Left lung (tissue), 10 donors: ENCODE measurements around the gene ARHGAP18. TPM values are rescaled to one million over a fixed set of nuclear protein-coding genes. Genes with fewer than 3 reads are reported as not detected.

Source experiments
- ATAC-seq: fragments of 200-7000 bp; cut with Tn5 transposase; one replicate; pipeline ENCODE4 v1.9.1; 2020; ENCODE audit warnings: moderate library complexity
- DNase-seq, 4 donors: peaks; one replicate each; pipeline ENCODE4 v3.0.0-alpha.2; 2013 to 2020
- H3K27ac ChIP-seq, 2 donors: fragments of 200-600 bp; sonication (generic) in 1 of 2; one replicate each; pipeline versions ENCODE4 v1.5.0 to v1.8.0; 2020 to 2021
- H3K27me3 ChIP-seq, 2 donors: fragments of 200-600 bp; sonication (generic) in 1 of 2; one replicate each; pipeline versions ENCODE4 v1.5.0 to v1.8.0; 2020 to 2021
- H3K36me3 ChIP-seq, 2 donors: fragments of 200-600 bp; sonication (generic) in 1 of 2; one replicate each; pipeline versions ENCODE4 v1.5.0 to v1.8.0; 2020 to 2021
- H3K4me1 ChIP-seq, 2 donors: fragments of 200-600 bp; one replicate each; pipeline ENCODE4 v1.8.0; 2021
- H3K4me3 ChIP-seq, 2 donors: fragments of 200-600 bp; sonication (generic) in 1 of 2; one replicate each; pipeline versions ENCODE4 v1.5.0 to v1.8.0; 2020 to 2021; ENCODE audit warnings: mild to moderate bottlenecking in 1 of 2
- H3K9me3 ChIP-seq, 2 donors: fragments of 200-600 bp; sonication (generic) in 1 of 2; one replicate each; pipeline versions ENCODE4 v1.5.0 to v1.8.0; 2020 to 2021
- intact Hi-C, 2 donors: fragments of 100-400 bp; cut with DNase I; formaldehyde crosslinking; loops; one replicate each; pipeline versions ENCODE4 v1.11.2 to v1.14.2; 2022
- polyA plus RNA-seq, 6 donors: library from polyadenylated mRNA; unstranded; fragments of 120-200 nt; gene quantifications; one replicate each; pipeline ENCODE4 v1.2.1, GENCODE V29; 2013; ENCODE audit not compliant: insufficient read length in 6 of 6
- total RNA-seq, 2 donors: library from RNA; stranded (reverse); fragmentation: NEBNext Ultra II Directional; extraction: Animal tissue kit (Norgen Biotek cat#: 25700); gene quantifications; one replicate each; pipeline ENCODE4 v1.2.1, GENCODE V29; 2021
- TF ChIP-seq, protein P1 (sequence below), 2 donors: fragments of 200-600 bp; sonication (generic) in 1 of 2; IDR thresholded peaks; one replicate each; pipeline versions ENCODE4 v1.5.0 to v1.8.0; 2021; ENCODE audit warnings: antibody characterized with exemption in 2 of 2
- donor health status: DM: no; HTN: yes; CAD: no.
- donor health status: DM: no; HTN: no; CAD: no.

ARHGAP18 gene
- total and polyA plus RNA-seq, 8 donors = 46.0 to 76.4 (median 67.9) TPM

- peak; percentile 95 for ATAC-seq
Measured at GRCh38 chr6:129683601-129684322, 26.2 kb downstream of the ARHGAP18 start.

GRCh38 chr6:129681913-129682205, 28.1 kb downstream of the ARHGAP18 start:
- Histone ChIP-seq H3K36me3 (no peaks in the 10 kb centered on the region), H3K9me3 (no peaks in the 10 kb centered on the region), H3K27me3 (no peaks in the 10 kb centered on the region), H3K27ac (peak overlapping the region; percentile 13 to 87), H3K4me3 (no peak overlapping the region), H3K4me1 (peaks cover 46 to 95% of the 10 kb centered on the region in 2 donors)
- DNase-seq (no peak), ATAC-seq (no peak)
- intact Hi-C loops = no loop called here
- TF ChIP-seq, protein P1, sequence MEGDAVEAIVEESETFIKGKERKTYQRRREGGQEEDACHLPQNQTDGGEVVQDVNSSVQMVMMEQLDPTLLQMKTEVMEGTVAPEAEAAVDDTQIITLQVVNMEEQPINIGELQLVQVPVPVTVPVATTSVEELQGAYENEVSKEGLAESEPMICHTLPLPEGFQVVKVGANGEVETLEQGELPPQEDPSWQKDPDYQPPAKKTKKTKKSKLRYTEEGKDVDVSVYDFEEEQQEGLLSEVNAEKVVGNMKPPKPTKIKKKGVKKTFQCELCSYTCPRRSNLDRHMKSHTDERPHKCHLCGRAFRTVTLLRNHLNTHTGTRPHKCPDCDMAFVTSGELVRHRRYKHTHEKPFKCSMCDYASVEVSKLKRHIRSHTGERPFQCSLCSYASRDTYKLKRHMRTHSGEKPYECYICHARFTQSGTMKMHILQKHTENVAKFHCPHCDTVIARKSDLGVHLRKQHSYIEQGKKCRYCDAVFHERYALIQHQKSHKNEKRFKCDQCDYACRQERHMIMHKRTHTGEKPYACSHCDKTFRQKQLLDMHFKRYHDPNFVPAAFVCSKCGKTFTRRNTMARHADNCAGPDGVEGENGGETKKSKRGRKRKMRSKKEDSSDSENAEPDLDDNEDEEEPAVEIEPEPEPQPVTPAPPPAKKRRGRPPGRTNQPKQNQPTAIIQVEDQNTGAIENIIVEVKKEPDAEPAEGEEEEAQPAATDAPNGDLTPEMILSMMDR (IDR thresholded peaks at IDR 0.05) = no peak

More at GRCh38 chr6:129683601-129684322, 26.2 kb downstream of the ARHGAP18 start:
- no peaks in the 10 kb centered on the region for H3K27me3 ChIP-seq
- intact Hi-C loops = no loop called here
- H3K4me1 ChIP-seq = peaks cover 33 to 97% of the 10 kb centered on the region in 2 donors
- TF ChIP-seq, protein P1 (IDR thresholded peaks at IDR 0.05) = no peak
- H3K9me3 ChIP-seq = no peaks in the 10 kb centered on the region
- H3K4me3 ChIP-seq = no peak overlapping the region
- DNase-seq = peak in 3 of 4 donors; percentile 35 to 87 (median 84)
- peak overlapping the region; percentile 87 to 91 for H3K27ac ChIP-seq
- no peaks in the 10 kb centered on the region for H3K36me3 ChIP-seq

DNA sequence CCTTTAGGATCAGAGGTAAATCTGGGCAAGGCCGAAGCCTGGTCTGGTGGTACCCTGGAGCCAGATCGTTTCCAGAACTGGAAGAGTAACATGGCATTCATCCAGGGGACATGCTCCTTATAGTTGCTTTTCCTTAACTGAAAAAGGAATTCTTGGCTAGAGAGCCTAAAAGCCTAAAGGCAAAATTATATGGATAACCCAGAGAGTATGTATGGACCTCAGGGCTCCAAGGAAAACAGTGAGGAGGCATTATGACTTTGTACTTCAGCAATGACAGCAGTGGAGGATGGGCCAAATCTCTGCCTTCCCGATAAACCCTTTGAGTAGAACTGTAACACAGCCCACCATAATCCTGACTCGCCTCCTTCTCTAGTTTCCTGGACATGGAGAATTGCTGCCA, 29.3 kb downstream of the ARHGAP18 start:
- Histone ChIP-seq H3K9me3 (no peaks in the 10 kb centered on the region), H3K36me3 (no peaks in the 10 kb centered on the region), H3K27me3 (no peaks in the 10 kb centered on the region), H3K4me1 (peaks cover 46 to 83% of the 10 kb centered on the region in 2 donors), H3K4me3 (no peak overlapping the region), H3K27ac (peak overlapping the region; percentile 43 to 71)
- no peak for ATAC-seq
- DNase-seq = no peak
- TF ChIP-seq, protein P1 (IDR thresholded peaks at IDR 0.05) = no peak
- intact Hi-C loops = no loop called here

- peaks cover 43 to 77% of the 10 kb centered on the region in 2 donors for H3K4me1 ChIP-seq
- H3K4me3 ChIP-seq = no peak overlapping the region
- ATAC-seq = no peak
- no peak for DNase-seq
- H3K36me3 ChIP-seq = no peaks in the 10 kb centered on the region
- intact Hi-C loops = no loop called here
- no peaks in the 10 kb centered on the region for H3K9me3 ChIP-seq
- peak overlapping the region; percentile 2 to 71 for H3K27ac ChIP-seq
- no peaks in the 10 kb centered on the region for H3K27me3 ChIP-seq
- TF ChIP-seq, protein P1 (IDR thresholded peaks at IDR 0.05) = no peak
Measured at GRCh38 chr6:129679758-129680157, 30.2 kb downstream of the ARHGAP18 start.

GRCh38 chr6:129679275-129679674, 30.7 kb downstream of the ARHGAP18 start:
- Histone ChIP-seq H3K4me3 (no peak overlapping the region), H3K9me3 (no peaks in the 10 kb centered on the region), H3K27ac (peak overlapping the region; percentile 2 to 71), H3K36me3 (no peaks in the 10 kb centered on the region), H3K4me1 (peaks cover 38 to 76% of the 10 kb centered on the region in 2 donors), H3K27me3 (no peaks in the 10 kb centered on the region)
- intact Hi-C loops = no loop called here
- no peak for DNase-seq
- TF ChIP-seq, protein P1 (IDR thresholded peaks at IDR 0.05) = no peak
- no peak for ATAC-seq
